Right forelimb (tissue), 1 donor: Measurements from ENCODE around the gene TRABD2B.

Source experiments
- DNase-seq: peaks from one replicate; pipeline ENCODE4 v3.0.0-alpha.2; 2018

TRABD2B gene

DNA sequence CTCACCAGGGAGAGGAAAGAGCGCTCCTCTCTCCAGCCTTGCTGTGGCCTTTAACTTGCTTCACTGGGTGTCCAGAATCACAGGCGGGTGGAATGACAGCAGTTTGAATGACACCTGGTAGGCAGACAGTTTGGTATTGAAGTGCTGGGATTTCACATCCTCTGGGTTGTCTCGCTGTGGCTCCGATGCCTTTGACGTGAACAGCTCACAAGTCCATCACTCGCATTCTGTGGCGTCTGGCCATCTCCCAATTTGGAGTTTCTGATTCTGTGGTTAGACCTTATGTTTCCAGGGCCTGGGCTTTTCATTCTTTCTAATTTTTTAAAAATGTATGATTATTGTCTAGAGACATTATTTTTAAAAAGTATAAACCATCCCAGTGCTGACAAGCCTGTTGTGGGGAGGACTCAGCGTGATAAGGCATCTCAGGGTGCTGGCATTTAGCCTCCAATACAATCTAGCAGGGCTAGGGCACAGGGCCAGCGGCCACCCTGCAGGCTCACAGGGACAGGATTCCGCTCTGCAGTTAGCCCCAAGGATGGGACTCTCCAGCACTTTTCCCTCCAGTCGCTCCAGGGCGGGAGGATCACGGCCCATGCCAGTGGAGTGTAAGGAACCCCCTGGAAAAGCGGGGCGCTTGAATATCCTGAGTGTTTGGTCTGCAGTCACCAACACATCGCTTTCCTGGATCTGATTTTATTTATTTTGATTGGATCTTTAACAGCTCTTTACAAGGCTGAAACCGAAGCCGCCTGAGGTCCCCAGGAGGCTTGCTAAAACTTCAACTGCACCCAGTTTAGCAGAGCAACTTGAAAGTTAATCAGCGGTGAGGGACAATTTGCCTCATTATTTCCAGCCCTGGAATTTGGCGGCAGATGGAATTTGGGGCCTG, 178.3 kb downstream of the TRABD2B start:
- no peak for DNase-seq

DNA sequence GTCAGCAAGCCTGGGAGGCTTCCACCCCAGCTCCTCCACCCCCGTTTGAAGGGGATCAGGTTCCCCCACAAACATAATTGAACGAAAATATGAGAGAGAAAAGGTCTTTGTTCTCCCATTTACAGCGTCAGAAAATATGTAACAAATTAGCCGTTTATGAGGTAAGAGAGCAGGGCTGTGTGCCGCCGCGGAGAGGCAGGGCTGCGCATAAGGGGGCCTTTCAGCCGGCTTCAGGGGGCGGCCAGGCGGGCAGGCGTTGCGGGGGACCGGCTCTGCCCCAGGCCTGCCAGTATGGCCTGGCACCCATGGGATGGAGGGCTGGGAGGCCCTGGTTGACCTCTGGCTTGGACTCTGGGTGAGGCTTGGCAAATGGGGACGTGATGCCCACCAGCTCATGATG, 179.3 kb downstream of the TRABD2B start:
- DNase-seq, result no peak

DNA sequence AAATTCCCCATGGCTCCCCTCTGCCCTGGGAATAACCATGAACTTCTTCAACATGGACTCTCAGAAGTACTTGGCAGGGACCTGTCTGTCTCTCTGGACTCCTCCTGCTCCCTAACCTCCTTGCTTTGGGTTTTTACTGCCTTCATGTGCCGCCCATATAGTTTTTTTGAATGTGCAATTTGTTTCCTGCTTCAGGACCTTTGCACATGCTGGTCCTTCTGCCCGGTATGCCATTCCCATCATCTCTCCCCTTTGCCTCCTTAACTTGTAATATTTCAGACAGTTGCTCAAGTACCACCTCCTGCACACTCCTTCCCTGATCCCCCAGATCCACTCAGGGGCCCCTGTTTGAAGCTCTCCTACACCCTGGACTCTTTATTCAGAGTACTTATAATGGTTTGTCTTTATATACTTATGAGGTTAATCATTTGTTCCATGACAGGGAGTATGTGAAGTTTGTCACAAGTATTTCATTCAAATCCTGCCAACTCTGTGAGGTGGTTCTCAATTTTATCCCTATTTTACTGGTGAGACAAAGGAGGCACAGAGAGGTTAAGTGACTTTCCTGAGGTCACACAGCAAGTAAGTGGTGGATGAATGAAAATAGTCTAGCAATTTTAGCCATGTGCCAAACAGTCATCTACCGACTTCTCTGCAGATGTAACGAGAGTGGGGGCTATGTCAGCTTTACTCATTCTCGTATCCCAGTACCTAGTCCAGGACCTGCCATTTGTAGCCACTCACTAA, 180.7 kb downstream of the TRABD2B start:
- no peak for DNase-seq

DNA sequence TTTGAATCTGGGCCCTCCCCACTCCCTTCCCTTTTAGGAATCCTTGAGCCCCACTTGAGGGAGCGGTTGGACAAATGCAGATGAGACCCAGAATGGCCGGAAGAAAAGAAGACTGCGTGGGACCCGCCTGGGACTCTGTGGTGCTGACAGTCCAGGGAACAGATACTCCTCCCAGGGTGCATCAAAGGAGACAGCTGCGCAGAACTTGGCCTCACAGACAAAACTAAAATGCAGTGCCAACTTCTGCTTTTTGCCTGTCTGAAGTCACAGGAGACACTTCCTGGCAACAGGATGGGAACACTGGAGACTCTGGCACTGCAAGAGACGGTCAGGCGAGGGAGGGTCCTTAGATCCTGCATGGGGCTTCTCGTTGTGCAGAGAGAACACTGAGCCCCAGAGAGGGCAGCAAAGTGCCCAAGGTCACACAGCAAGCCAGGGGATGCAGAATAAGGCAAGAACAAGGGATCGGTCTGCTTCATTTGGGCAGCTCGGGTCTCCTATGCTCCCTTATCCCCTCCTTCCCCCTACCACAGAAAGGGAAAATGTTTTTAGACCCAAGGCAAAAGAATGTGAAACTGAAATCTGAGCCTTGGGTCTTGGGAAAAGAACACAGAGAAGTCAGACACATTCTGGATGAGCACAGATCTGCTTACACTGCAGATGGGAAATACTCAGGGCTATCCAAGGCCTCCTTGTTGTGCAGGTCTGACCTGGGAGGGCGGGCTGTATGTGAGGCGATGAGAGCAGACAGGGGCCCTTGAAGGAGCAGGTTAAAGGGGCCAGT, 182.4 kb downstream of the TRABD2B start:
- no peak for DNase-seq

DNA sequence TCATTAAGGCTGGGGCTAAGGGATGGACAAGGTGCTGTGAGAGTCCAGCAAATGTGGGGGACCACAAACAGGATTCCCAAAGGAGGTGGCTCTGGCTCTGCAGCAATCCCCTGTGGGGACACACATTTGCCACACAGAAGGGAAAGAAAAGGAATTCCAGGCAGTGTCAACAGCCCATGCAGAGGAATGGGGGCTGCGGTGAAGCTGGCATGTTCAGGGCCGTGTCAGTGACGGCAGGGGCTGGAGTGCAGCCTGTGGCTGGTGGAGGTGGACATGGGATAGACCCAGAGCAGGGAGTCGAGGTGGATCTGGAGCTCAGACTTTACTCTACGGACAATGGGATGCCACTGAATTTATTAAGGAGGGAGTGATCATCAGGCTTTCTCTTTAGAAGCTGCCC, 183.2 kb downstream of the TRABD2B start:
- DNase-seq, result no peak

DNA sequence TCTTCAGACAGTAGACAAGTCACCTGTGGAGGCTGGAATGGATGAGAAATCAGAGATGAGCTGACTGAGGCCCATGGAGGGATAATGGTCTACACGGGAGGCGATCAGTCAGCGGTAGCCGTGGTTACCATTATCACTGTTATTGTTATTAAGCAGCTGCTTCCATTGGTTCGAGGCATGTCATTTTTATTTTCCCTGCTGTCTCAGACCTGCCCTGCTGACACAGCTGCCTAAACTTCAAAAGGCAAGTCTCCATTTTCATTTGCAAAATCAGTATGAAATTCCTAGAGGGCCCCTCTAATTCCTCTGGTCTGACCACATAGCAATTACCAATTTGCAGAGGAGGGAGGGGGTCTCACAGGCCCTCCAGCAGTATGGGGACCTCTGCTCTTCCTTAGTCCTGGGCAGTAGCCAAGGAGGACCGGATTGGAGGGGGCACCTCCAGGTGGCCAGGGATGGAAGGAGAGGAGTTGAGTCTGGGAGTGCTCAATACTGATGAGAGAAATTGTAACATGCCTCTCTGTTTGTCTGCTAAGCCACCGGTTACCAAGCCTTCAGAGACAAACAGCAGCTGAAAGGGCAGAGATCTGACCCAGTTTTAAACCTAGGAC, 184.2 kb downstream of the TRABD2B start:
- no peak for DNase-seq

DNA sequence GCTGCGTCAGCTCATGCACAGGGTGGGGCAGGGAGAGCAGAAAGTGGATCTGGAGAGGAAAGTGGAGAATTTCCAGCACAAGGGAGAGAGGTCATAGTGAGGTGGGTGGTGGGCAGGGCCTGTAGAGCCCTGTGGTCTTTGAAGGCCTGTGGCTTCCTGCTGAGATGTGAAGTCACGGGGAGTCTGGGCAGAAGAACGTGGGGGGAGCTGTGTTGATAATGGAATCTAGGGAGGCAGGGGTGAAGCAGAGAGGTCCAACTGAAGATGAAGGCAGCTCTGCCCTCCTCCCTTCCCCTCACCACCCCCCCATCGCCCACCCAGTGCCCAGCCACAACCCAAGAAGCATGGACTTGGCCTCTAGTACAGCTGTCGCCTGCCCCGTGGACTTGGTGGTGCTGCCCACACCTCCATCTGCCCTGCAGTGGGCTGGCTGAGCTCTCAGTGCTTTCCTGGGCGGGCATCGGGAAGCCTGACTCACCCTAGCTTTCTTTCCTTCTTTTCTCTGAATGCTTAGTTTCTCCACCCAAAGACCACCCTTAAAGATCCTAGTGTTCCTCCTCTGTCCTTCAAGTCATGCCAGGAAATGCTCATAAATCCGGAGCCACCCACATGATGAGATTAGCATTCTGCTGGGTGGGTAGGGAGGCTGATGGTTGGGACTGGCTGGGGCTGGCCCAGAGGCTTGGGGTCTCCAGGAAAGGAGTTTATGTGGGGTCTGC, 186.1 kb downstream of the TRABD2B start:
- no peak for DNase-seq

DNA sequence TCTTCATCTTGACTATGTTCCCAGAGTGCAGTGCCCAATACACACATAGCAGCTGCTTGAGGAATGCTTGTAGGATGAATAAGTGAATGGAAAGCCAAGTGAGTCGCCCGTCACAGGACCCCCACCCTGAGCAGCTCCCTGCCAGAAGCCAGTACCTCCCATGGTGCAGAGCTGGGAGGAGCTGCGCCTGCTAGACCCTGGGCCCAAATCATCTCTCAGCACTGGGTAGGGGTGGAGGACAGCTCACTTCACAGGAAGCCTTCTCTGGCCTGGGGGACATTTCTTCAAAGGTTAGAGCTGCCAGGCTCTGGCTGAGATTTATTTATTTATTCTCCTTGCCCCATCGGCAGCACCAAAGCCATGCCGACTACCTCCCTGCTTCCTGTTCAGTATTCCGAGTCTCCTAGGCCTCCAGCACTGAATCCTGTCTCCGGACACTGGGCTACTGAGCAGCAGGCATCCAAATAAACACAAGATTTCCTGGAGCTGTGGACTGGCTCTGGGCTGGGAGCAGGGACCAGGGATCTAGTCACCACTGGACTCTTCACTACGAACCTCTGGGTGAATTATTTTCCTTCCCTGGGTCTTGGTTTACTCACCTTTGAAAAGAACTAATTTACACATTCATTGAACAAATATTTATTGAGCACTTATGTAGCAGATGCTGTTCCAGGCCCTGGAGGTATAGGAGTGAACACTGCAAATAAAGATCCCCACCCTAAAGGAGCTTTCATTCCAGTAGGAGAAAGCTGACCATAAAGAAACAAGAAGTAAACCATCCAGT, 187.7 kb downstream of the TRABD2B start:
- no peak for DNase-seq

DNA sequence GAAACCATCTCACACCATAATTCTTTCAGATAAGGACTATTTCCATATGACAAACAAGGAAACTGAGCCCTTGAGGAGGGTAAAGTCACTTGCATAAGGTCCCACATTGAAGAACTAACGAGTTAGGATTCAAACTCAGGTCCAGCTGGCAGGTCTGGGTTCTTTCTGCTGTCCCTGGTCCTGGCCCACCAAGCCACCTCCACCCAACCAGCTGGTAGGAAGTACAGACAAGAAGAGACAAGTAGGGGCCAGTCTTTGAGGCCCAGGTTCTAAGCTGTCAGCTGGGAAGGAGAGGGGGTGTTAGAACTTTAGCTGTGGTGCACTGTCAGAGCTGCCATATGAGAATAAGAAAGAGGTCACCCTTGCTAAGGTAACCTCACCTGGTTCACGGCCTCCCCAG, 188.6 kb downstream of the TRABD2B start:
- DNase-seq, result no peak

DNA sequence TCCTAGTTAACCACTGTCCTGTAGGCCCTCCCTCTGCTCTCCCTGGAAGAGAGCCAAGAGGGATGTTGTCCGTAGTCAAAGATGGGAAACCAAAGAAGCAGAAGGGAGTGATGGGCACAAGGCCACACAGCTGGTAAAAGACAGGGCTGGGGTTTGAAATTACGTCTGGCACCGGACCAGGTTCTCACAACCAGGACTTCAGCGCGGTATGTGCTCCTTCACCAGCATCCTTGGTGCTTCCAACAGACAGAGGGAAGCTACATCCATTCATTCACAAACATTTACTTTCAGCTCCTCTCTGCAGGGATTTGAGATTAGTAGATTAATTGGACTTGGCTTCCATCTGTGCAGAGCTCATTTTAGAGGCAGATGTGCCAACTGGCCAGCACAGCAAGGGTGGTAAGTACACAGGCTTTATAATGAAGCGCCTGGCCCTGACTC, 191.2 kb downstream of the TRABD2B start:
- no peak for DNase-seq

DNA sequence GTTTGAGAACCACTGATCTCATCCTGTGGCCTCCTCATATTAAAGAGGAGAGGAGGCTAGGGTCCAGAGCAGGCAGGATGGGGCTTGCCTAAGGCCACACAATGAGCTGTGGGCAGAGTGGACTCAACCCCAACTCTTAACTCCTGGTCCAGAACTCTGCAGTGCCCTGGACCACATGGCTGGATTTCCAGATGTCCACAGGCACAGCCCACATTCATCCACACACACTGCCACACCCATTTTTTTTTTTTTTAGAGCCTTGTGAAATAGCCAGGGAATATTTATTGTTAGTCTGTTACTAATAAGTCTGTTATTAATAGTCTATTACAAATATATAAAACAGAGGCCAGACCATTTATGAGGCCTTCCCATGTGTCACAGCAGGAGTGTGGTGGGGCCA, 192.2 kb downstream of the TRABD2B start:
- no peak for DNase-seq

DNA sequence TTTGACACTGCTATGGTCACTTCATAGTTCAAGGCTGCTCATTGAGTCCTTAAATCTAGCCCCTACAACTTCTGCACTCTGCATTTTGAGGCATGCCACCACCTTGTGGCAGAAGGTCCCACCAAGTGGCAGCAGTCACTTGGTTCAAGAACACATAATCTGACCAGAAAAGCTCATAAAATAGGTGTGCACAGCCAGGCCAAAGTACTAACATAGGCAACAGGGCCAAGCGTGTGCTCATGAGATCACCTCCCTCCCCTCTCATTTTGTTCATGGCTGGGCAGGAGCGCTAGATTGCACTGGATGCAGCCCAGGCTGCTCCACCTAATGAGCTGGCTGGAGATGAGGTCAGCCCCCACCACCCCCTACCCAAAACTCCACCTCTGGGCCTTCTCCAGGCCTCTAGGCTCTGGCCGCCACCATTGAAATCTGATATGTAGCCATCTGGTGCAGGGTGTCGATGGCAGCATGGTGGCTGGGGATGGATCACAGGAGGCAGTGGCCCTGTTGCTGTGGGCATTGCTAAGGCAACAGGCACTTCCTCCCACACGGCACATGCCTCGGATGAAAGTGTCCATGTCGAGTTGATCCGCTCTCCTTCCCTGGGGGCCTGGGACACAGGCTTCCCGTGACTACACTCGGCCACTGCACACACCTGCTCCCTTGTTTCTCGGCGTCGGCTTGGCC, 193.2 kb downstream of the TRABD2B start:
- DNase-seq, result no peak

DNA sequence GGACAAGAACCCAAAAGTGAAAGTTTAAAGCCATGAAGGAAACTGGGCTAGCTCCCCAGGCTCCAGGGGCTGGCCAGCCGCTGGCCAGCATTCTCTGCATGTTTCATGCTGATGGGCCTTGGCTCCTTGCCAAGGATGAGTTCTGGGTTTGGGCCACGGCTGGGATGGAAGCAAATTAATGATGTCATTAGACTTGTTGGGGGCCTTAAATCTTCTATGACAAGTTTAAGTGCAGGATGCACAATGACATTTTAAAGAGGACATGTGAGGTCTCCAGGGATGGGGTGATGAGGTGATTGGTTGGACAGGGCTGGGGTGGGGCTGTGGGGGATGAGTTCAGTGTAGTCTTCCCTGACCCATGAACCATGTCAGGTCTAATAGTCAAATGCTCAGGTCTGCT, 199.6 kb downstream of the TRABD2B start:
- DNase-seq, result no peak

DNA sequence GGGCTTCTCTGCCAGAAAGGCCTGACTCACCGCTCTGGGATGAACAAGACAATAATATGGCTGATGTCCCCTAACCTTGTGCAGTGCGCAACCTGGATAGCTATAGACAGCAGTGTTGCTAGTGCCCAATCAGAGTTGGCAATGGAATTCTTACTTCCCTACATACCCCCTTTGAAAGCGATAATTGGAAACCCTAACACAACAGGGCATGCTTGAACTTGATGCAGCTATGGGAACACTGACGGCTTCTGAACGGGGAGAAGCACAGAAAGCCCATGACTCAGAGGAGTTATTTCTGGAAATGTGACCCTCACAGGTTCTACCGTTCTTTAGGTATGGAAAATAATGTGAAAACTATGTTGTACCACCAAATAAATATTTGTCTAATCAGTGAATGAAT, 200.6 kb downstream of the TRABD2B start:
- DNase-seq, result no peak

DNA sequence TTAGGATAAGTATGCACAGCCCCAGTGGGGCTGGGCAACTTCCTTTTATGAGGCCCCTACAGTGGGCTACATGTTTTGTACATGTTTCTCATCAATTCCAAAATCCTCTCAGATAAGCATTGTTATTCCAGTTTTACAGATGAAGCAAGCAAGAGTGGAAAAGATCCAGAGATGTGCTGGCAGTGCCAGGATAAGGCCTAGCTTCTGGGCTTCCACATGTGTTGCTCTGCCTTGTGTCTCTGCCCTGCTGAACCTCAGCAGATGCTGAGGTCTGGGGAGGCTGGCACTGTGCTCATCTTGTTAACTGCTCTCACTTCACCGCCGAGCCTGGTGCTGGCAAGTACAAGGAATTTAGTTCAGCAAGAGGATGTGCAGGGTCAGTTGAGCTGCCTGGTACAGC, 202.1 kb downstream of the TRABD2B start:
- DNase-seq, result no peak

DNA sequence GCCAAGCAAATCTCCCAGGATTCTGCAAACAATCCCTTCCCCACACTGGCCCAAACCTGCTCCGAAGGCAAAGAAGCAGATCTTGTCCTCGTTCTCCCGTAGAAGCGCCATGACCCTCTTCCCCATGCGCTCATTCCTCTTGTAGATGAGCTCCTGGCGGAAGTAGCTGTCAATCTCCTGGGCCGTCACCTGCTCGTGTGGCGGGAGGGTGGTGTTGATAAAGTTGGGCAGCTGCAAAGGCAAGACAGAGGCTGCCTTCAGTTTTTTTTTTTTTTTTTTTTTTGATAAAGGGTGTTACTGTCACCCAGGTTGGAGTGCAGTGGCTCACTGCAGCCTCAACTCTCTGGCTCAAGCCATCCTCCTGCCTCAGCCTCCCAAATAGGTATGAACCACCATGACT, 202.7 kb downstream of the TRABD2B start:
- DNase-seq, result no peak

DNA sequence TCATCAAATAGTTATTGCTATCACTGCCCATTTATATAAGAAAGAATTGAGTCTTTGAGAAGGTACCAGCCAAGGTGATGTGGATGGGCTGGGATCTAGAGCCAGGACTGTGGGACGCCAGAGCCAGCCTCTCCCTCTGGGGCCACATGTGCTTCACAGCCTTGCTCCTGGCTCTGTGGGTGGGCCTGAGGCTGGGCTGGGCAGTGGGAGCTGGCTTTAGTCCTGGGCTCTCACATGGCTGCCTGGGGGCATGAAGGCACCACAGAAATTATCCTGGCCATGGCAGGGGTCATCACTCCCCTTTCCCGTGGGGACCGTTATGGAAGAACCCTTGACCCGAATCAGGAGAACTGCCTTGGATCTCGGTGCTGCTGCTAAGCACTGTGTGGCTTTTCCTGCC, 203.1 kb downstream of the TRABD2B start:
- DNase-seq, result no peak

DNA sequence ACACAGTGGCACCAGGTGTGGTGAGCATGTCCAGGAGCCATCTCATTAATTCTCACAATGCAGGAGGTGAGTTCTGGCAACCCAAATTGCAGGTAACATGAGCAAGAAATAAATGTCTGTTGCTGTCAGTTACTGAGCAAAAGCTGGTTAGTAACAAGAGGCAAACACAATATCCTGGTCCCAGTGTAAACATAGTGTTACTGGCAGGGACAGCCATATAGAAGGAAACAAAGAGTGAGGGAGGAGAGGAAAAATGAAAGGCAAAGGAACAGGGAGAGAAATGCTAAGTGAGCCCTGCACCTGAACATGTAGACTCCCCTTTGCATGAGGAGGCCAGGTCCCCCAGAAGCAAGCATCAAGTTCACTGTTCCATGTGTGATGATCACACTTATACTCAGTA, 203.6 kb downstream of the TRABD2B start:
- DNase-seq, result no peak

DNA sequence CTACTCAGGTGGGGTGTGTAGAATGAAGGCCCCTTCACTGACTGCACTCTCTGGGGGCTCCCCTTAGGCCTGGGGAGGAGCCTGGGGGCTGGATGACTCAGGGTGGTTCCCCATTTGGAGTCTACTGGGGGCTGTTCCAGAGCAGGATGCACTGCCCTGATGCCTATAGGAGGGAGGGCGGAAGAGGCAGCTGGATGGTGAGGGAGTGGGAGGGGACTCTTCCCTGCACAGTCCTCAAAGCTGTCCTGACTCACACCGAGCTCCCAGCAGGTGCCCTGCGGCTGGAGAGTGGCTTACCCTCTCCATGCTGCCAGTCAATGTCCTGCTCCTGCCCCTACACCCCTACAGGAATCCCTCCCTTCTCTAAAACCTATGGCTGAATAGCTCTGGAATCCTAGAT, 204.4 kb downstream of the TRABD2B start:
- no peak for DNase-seq

DNA sequence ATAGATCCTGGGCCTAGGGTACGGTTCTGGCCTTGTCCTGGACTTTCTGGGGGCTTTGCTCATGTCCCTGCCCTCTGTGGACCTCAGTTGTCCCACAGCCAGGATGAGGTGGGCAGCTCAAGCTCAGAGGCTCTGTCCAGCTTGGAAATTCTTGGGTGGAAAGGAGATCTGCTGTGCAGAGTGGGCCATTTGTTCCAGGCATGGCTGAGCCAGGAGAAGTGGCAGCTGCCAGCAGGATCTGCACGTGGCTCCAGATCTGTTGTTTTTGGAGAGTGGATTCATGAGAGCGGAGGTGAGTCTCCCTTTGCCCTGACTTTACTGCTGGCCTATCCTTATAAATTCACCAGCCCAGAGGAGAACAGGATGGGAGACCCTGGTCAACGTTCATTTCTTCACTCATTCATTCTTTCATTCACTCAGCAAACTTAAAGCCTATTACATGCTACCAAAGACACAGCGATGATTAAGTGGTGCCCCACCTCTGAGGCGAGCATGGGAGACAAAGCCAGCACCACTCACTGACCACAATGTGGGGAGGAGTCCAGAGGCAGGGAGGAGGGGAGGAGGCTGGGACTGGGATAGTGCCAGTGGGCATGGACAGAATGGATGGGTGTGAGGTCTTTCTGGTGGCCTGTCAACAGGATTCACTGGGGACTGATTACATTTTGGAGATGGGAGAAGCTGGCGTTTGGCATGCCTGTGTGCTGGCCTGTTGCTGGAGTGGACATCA, 205.1 kb downstream of the TRABD2B start:
- DNase-seq, result no peak
